ENCODE measurements around the gene TAS2R42.

Gene TAS2R42

DNA sequence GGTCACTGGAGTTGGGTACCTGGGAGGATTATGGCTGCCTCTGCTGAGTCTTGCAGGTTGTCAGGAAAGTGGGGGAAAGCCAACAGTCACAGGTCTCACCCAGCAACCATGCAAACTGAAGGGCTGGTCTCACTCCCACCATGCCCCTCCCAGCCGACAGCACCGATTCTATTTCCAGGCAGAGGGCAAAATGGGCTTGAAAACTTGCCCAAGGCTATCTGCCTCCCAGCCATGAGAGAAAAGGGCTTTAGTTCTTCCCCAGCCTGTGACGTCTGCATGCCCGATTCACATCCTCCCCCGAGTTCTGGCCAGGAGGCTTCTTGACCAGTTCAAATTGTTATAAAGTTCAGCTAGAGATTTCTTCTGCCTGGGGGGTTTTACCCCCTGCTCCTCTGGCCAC lies 42.4 kb downstream of the TAS2R42 start:
- DNase-seq (ENCODE audit: low read depth), result no peak

DNA sequence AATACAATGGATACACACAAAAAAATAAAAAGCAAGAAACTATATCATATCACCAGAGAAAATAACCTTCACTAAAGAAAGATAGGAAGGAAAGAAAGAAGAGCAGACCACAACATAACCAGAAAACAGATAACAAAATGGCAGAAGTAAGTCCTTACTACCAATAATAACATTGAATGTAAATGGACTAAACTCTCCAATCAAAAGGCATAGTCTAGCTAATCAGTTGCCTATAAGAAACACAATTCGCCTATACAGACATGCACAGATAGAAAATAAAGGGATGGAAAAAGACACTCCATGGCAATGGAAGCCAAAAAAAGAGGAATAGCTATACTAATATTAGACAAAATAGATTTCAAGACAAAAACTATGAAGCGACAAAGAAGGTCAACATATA lies 43.4 kb downstream of the TAS2R42 start:
- DNase-seq (ENCODE audit: low read depth), result no peak

DNA sequence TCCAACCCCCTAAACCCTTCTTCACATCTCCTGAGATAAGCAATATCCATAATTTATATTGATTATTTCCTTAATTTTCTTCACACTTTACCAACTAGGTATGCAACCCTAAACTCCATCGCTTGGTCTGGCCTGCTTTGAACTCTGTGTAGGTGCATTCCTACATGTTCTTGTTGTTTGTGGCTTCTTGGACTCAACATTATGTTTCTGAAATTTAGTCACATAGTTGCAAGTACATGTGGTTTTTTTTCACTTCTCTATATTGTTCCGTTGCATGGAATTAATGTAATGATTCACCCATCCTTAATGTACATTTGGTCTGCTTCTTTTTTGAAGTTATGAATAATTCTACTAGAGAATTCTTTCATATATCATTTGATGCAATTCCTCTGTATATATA lies 50.7 kb downstream of the TAS2R42 start:
- no peak for DNase-seq (ENCODE audit: low read depth)
